Gastroesophageal sphincter (tissue), 3 donors: Measurements from ENCODE around the gene CDH15.

Experiments used
- POLR2A ChIP-seq, 2 donors: fragments of 450-650 bp; IDR thresholded peaks; one replicate each; pipeline ENCODE4 v1.6.1; 2017; ENCODE audit warnings: antibody characterized with exemption in 2 of 2, mild to moderate bottlenecking in 2 of 2, moderate library complexity in 1 of 2
- POLR2AphosphoS5 ChIP-seq: sonication (generic); formaldehyde crosslinking; IDR thresholded peaks from one replicate; pipeline ENCODE4 v1.6.1; 2017; ENCODE audit warnings: antibody characterized with exemption
- TF ChIP-seq, protein P1 (sequence below), 4 experiments: fragments of 200-600 bp in 2 of 4; fragments of 450-650 bp in 2 of 4; sonication (generic) in 1 of 4; IDR thresholded peaks; one replicate each; pipeline ENCODE4 v1.5.1; 2017 to 2019; ENCODE audit warnings: antibody characterized with exemption in 4 of 4, mild to moderate bottlenecking in 2 of 4, moderate library complexity in 2 of 4

DNA sequence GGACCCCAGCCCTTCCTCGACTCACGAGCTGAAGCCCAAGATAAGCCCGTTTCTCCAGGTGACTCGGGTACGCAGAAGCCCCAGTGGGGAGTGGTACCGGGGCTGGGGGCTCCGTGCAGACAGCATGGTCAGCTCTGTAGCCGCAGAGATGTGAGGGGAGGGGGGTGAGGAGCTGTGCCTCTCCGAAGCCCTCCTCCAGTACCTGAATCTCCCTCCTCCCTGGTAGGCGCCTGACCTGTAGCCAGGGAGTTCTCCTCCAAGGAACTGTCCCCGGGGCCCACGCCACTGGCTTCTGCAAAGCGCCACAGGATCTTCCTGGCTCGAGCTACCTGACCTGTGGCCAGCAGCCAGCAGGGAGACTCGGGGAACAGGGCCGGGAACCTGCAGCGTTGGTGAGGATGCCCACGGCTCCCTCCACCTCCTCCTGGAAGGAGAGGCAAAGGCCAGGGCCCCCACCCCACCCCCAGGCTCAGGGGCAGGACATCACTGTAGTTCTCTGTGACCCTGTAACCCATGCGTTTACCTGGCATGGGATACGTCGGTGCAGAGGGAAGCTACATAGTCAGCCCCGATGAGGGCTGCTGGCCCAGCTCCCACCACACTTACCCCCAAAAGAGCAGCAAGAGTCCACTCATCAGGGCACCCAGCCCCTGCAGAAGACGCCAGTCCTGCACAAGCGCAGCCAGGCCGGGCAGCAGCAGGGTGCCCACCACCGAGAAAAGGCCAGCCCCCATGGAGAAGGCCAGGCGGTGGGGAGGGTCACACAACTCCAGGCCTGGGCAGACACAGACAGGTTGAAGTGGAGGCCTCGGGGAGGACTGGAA is 27.1 kb downstream of the CDH15 start:
- TF ChIP-seq, protein P1, sequence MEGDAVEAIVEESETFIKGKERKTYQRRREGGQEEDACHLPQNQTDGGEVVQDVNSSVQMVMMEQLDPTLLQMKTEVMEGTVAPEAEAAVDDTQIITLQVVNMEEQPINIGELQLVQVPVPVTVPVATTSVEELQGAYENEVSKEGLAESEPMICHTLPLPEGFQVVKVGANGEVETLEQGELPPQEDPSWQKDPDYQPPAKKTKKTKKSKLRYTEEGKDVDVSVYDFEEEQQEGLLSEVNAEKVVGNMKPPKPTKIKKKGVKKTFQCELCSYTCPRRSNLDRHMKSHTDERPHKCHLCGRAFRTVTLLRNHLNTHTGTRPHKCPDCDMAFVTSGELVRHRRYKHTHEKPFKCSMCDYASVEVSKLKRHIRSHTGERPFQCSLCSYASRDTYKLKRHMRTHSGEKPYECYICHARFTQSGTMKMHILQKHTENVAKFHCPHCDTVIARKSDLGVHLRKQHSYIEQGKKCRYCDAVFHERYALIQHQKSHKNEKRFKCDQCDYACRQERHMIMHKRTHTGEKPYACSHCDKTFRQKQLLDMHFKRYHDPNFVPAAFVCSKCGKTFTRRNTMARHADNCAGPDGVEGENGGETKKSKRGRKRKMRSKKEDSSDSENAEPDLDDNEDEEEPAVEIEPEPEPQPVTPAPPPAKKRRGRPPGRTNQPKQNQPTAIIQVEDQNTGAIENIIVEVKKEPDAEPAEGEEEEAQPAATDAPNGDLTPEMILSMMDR (IDR thresholded peaks at IDR 0.05): no peak
- TF ChIP-seq POLR2AphosphoS5 (no peak), POLR2A (IDR thresholded peaks at IDR 0.05) (no peak)
